Neutrophil (primary cell): ENCODE measurements around the gene FEN1.

Experiments used
- H3K27ac ChIP-seq: fragments of 200-600 bp; sonication (generic); 2 replicates; pipeline ENCODE4 v1.5.1; 2016; ENCODE audit warnings: mild to moderate bottlenecking, moderate library complexity
- H3K27me3 ChIP-seq: fragments of 200-600 bp; sonication (generic); 2 replicates; pipeline ENCODE4 v1.6.0; 2016; ENCODE audit warnings: mild to moderate bottlenecking
- H3K36me3 ChIP-seq: fragments of 200-600 bp; sonication (generic); 2 replicates; pipeline ENCODE4 v1.5.1; 2017
- H3K4me1 ChIP-seq, 2 experiments: fragments of 200-600 bp in 1 of 2; sonication (generic) in 1 of 2; 1 replicate in 1 of 2; 2 replicates in 1 of 2; pipeline versions ENCODE4 v1.5.1 to v1.6.1; 2013 to 2016; ENCODE audit warnings: low read depth in 1 of 2, low read length in 1 of 2, mild to moderate bottlenecking in 1 of 2, moderate library complexity in 1 of 2; ENCODE audit not compliant: control insufficient read depth in 1 of 2, insufficient read depth in 1 of 2
- H3K4me3 ChIP-seq, 2 experiments: fragments of 200-600 bp in 1 of 2; sonication (generic) in 1 of 2; 1 replicate in 1 of 2; 2 replicates in 1 of 2; pipeline ENCODE4 v1.5.1; 2013 to 2016; ENCODE audit warnings: low read depth in 1 of 2, low read length in 1 of 2, mild to moderate bottlenecking in 1 of 2, moderate library complexity in 1 of 2
- H3K9me3 ChIP-seq: fragments of 200-600 bp; sonication (generic); 2 replicates; pipeline ENCODE4 v1.5.1; 2016
- CTCF ChIP-seq: fragments of 200-600 bp; sonication (generic); IDR thresholded peaks from 2 replicates; pipeline ENCODE4 v1.5.1; 2016; ENCODE audit warnings: antibody characterized with exemption

The FEN1 gene

GRCh38 chr11:61783717-61784505 is 8.8 kb upstream of the FEN1 start:
- peaks cover 61% of the 10 kb centered on the region for H3K36me3 ChIP-seq
- no peaks in the 10 kb centered on the region for H3K27me3 ChIP-seq
- no peak for TF ChIP-seq CTCF
- no peaks in the 10 kb centered on the region for H3K9me3 ChIP-seq
- H3K4me1 ChIP-seq = no peaks in the 10 kb centered on the region
- no peak overlapping the region for H3K27ac ChIP-seq
- H3K4me3 ChIP-seq = no peak overlapping the region

DNA sequence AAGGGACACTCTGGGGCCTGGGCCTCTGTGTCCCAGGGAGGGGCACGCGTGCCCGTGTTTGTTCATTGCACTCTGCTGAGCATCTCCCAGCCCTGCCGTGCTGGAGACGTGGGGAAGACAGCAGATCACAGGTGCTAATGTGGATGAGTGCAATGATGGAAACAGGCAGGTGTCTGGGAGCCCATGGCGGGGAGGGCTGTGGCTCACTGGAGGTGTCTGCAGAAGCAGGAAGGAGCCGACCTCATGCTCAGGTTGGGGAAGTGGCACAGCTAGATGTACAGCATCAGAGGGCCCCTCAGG is 8.3 kb upstream of the FEN1 start:
- Histone ChIP-seq H3K4me1 (no peaks in the 10 kb centered on the region), H3K9me3 (no peaks in the 10 kb centered on the region), H3K27ac (no peak overlapping the region)

DNA sequence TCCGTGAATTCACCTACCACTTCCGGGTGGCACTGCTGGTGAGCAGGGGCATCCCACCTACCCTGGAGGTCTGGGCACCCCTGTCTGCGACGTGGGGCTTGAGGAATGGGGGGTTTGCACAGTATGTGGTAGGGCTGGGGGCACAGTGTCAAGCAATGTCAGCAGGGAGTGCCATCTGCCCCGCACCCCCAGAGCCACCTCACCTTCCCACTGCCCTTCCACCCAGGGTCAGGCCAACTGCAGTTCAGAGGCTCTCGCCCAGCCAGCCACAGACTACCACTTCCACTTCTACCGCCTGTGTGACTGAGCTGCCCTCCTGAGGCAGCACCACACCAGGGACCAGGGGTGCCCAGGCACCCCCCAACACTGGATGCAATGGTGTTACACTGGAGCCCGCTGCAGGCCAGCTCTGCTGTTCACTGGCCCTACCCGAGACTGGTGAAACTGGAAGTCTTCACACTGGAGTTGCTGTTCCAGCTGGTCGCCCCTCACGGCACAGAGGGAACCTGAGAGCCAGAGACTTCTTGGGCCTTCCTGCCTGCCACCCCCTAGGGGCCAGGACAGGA is 6.8 kb upstream of the FEN1 start:
- H3K27ac ChIP-seq = no peak overlapping the region
- no peaks in the 10 kb centered on the region for H3K4me1 ChIP-seq
- H3K4me3 ChIP-seq = no peak overlapping the region
- H3K9me3 ChIP-seq = no peaks in the 10 kb centered on the region
- peaks cover 76% of the 10 kb centered on the region for H3K36me3 ChIP-seq
- TF ChIP-seq CTCF = no peak
- no peaks in the 10 kb centered on the region for H3K27me3 ChIP-seq

More for the DNA sequence above, 8.3 kb upstream of the FEN1 start:
- H3K36me3 ChIP-seq = peaks cover 67% of the 10 kb centered on the region
- no peak for TF ChIP-seq CTCF
- no peaks in the 10 kb centered on the region for H3K27me3 ChIP-seq
- no peak overlapping the region for H3K4me3 ChIP-seq

- Histone ChIP-seq H3K36me3 (peaks cover 74% of the 10 kb centered on the region), H3K27ac (no peak overlapping the region), H3K4me3 (no peak overlapping the region), H3K4me1 (peaks cover 7 to 9% of the 10 kb centered on the region in 2 experiments), H3K27me3 (no peaks in the 10 kb centered on the region), H3K9me3 (no peaks in the 10 kb centered on the region)
- no peak for TF ChIP-seq CTCF
Measured at GRCh38 chr11:61787928-61788491, 4.7 kb upstream of the FEN1 start.

DNA sequence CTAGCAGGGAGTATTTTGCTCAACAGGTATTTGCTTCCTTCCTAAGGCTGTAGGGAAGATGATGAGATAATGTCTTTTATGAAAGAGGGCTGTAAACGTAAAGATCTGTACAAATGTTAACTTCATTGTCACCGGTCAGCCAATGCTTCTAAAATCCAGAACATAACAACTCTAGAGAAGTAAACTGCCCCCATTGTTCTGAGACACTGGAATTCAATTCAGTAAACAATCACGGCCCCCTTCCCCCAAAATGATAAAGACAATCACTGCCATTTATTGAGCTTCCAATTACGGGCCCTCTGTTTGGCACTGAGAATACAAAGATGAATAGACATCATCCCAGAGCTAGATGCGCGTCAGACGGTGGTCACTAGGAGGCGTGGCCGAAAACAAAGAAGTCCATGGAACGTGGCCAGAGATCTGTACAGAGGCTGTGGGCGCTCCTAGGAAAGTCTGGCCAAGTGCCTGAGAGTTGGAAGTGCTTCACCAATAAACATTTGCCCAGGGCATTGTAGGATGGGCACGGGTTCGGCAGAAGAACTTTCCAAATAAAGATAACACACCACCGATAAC is 888 bp upstream of the FEN1 start:
- H3K27me3 ChIP-seq = no peaks in the 10 kb centered on the region
- TF ChIP-seq CTCF = no peak
- peaks cover 15 to 18% of the 10 kb centered on the region in 2 experiments for H3K4me1 ChIP-seq
- H3K27ac ChIP-seq = peak overlapping the region; percentile 94
- peaks cover 36% of the 10 kb centered on the region for H3K36me3 ChIP-seq
- no peaks in the 10 kb centered on the region for H3K9me3 ChIP-seq
- peak overlapping the region; percentile 73 to 89 for H3K4me3 ChIP-seq
